H9 (cell line): Measurements from ENCODE around the gene MGP. TPM values are rescaled to one million over a fixed set of nuclear protein-coding genes. Genes with fewer than 3 reads are reported as not detected.

Experiments used
- DNase-seq: peaks from one replicate; pipeline ENCODE4 v3.0.0-alpha.2; 2017
- H2AFZ ChIP-seq: one replicate; pipeline ENCODE4 v1.6.1; 2013; ENCODE audit warnings: mild to moderate bottlenecking, low read length, control low read depth, moderate library complexity
- H2AK5ac ChIP-seq: 2 replicates; pipeline ENCODE4 v1.6.1; 2013; ENCODE audit warnings: low read length, control low read depth, mixed read lengths; ENCODE audit not compliant: insufficient read length
- H2BK120ac ChIP-seq: one replicate; pipeline ENCODE4 v1.6.1; 2013; ENCODE audit warnings: low read depth, mild to moderate bottlenecking, low read length, control low read depth, inconsistent platforms; ENCODE audit not compliant: poor library complexity, severe bottlenecking
- H2BK12ac ChIP-seq: 2 replicates; pipeline ENCODE4 v1.6.1; 2013; ENCODE audit warnings: low read length, control low read depth, mixed read lengths, low read depth; ENCODE audit not compliant: insufficient read length
- H2BK15ac ChIP-seq: 2 replicates; pipeline ENCODE4 v1.6.1; 2013; ENCODE audit warnings: low read depth, low read length, control low read depth
- H2BK20ac ChIP-seq: one replicate; pipeline ENCODE4 v1.6.1; 2013; ENCODE audit warnings: low read depth, mild to moderate bottlenecking, low read length, control low read depth, inconsistent platforms; ENCODE audit not compliant: poor library complexity, severe bottlenecking
- H2BK5ac ChIP-seq: 2 replicates; pipeline ENCODE4 v1.6.1; 2013; ENCODE audit warnings: low read length, control low read depth, mixed read lengths; ENCODE audit not compliant: insufficient read length
- H3K14ac ChIP-seq: 2 replicates; pipeline ENCODE4 v1.6.1; 2013; ENCODE audit warnings: low read length, control low read depth; ENCODE audit not compliant: insufficient read depth
- H3K18ac ChIP-seq: 2 replicates; pipeline ENCODE4 v1.6.1; 2013; ENCODE audit warnings: low read depth, mild to moderate bottlenecking, mixed read lengths, low read length, control low read depth; ENCODE audit not compliant: insufficient read length
- H3K23ac ChIP-seq: 2 replicates; pipeline ENCODE4 v1.6.1; 2013; ENCODE audit warnings: low read length, control low read depth, mixed read lengths, low read depth; ENCODE audit not compliant: insufficient read length
- H3K23me2 ChIP-seq: 2 replicates; pipeline ENCODE4 v1.6.1; 2013; ENCODE audit warnings: low read depth, mild to moderate bottlenecking, mixed read lengths, low read length, control low read depth; ENCODE audit not compliant: insufficient read length, poor library complexity, severe bottlenecking
- H3K27ac ChIP-seq: 2 replicates; pipeline ENCODE4 v1.5.1; 2013; ENCODE audit warnings: low read length, control low read depth, mixed read lengths, low read depth; ENCODE audit not compliant: insufficient read length
- H3K27me3 ChIP-seq: 2 replicates; pipeline ENCODE4 v1.6.1; 2013; ENCODE audit warnings: low read length, control low read depth, inconsistent platforms; ENCODE audit not compliant: insufficient read depth
- H3K4ac ChIP-seq: 2 replicates; pipeline ENCODE4 v1.6.1; 2013; ENCODE audit warnings: low read depth, mild to moderate bottlenecking, control low read depth, inconsistent platforms, low read length, moderate library complexity
- H3K4me1 ChIP-seq: 2 replicates; pipeline ENCODE4 v1.6.1; 2013; ENCODE audit warnings: low read length, control low read depth, inconsistent platforms; ENCODE audit not compliant: insufficient read depth
- H3K4me2 ChIP-seq: 2 replicates; pipeline ENCODE4 v1.6.1; 2013; ENCODE audit warnings: low read length, control low read depth, mixed read lengths; ENCODE audit not compliant: insufficient read length, insufficient read depth
- H3K56ac ChIP-seq: 2 replicates; pipeline ENCODE4 v1.6.1; 2013; ENCODE audit warnings: low read depth, mild to moderate bottlenecking, mixed read lengths, low read length, control low read depth; ENCODE audit not compliant: insufficient read length
- H3K79me1 ChIP-seq: 2 replicates; pipeline ENCODE4 v1.6.1; 2013; ENCODE audit warnings: low read depth, mild to moderate bottlenecking, moderate library complexity, low read length, control low read depth, inconsistent platforms; ENCODE audit not compliant: insufficient read depth, poor library complexity, severe bottlenecking
- H3K79me2 ChIP-seq: 2 replicates; pipeline ENCODE4 v1.6.1; 2013; ENCODE audit warnings: low read length, control low read depth, inconsistent platforms; ENCODE audit not compliant: insufficient read depth
- H3K9ac ChIP-seq: 2 replicates; pipeline ENCODE4 v1.6.1; 2013; ENCODE audit warnings: low read length, control low read depth, mixed read lengths; ENCODE audit not compliant: insufficient read length; ENCODE audit errors: extremely low read depth
- H3K9me3 ChIP-seq: one replicate; pipeline ENCODE4 v1.6.1; 2013; ENCODE audit warnings: low read depth, low read length, inconsistent platforms; ENCODE audit not compliant: control insufficient read depth
- H3T11ph ChIP-seq: one replicate; pipeline ENCODE4 v1.6.1; 2013; ENCODE audit warnings: mild to moderate bottlenecking, low read length, control low read depth, inconsistent platforms
- H4K20me1 ChIP-seq: one replicate; pipeline ENCODE4 v1.6.1; 2013; ENCODE audit not compliant: control insufficient read depth, insufficient read length, insufficient read depth
- H4K5ac ChIP-seq: 2 replicates; pipeline ENCODE4 v1.6.1; 2013; ENCODE audit warnings: low read depth, mild to moderate bottlenecking, mixed read lengths, low read length, control low read depth; ENCODE audit not compliant: insufficient read length
- H4K8ac ChIP-seq: replicated peaks from 2 replicates; pipeline ENCODE4 v1.6.1; 2013; ENCODE audit warnings: low read length, control low read depth, mixed read lengths, low read depth; ENCODE audit not compliant: insufficient read length
- H4K91ac ChIP-seq: 2 replicates; pipeline ENCODE4 v1.6.1; 2013; ENCODE audit warnings: low read depth, mild to moderate bottlenecking, moderate library complexity, mixed read lengths, low read length, control low read depth; ENCODE audit not compliant: insufficient read length
- H3K27ac Mint-ChIP-seq, 3 experiments: 2 replicates in 2 of 3; 3 replicates in 1 of 3; pipeline ENCODE4 v1.8.0; 2020 to 2021; ENCODE audit warnings: mixed read lengths in 3 of 3, mild to moderate bottlenecking in 1 of 3, moderate library complexity in 1 of 3
- H3K27me3 Mint-ChIP-seq: 2 replicates; pipeline ENCODE4 v1.8.0; 2021; ENCODE audit warnings: low read depth, mild to moderate bottlenecking, moderate library complexity, mixed read lengths
- H3K36me3 Mint-ChIP-seq, 3 experiments: 2 replicates in 2 of 3; 3 replicates in 1 of 3; pipeline ENCODE4 v1.8.0; 2020 to 2021; ENCODE audit warnings: low read depth in 3 of 3, mixed read lengths in 3 of 3; ENCODE audit not compliant: insufficient read depth in 1 of 3
- H3K4me1 Mint-ChIP-seq, 2 experiments: 2 replicates each; pipeline ENCODE4 v1.8.0; 2020; ENCODE audit warnings: mixed read lengths in 2 of 2
- H3K4me3 Mint-ChIP-seq, 2 experiments: 2 replicates in 1 of 2; 3 replicates in 1 of 2; pipeline ENCODE4 v1.8.0; 2020 to 2021; ENCODE audit warnings: mild to moderate bottlenecking in 2 of 2, mixed read lengths in 2 of 2, moderate library complexity in 1 of 2
- H3K9me3 Mint-ChIP-seq, 2 experiments: 2 replicates in 1 of 2; 3 replicates in 1 of 2; pipeline ENCODE4 v1.8.0; 2020; ENCODE audit warnings: mild to moderate bottlenecking in 2 of 2, mixed read lengths in 2 of 2, moderate library complexity in 1 of 2
- CTCF ChIP-seq: fragments of 200-600 bp; sonication (generic); conservative IDR thresholded peaks from 3 replicates; pipeline ENCODE4 v1.8.0; 2021; ENCODE audit warnings: antibody characterized with exemption, mild to moderate bottlenecking
- WGBS: extraction: QIAGEN DNeasy Blood & Tissue Kit; methylation state at CpG from one replicate; pipeline ENCODE4 v1.1.7; 2013; ENCODE audit warnings: missing lambda C conversion rate, low lambda C conversion rate, mixed read lengths; ENCODE audit not compliant: insufficient read length; ENCODE audit errors: extremely low coverage; 5-methylcytosine and 5-hydroxymethylcytosine counted together
- total RNA-seq: library from RNA; stranded (reverse); gene quantifications from 2 replicates; pipeline ENCODE4 v1.2.1, GENCODE V29; 2021

Gene MGP
- total RNA-seq, 1 experiment from 2014 or later = not detected

- Mint-ChIP-seq H3K36me3 (no peaks in the 10 kb centered on the region), H3K4me3 (no peak overlapping the region), H3K27me3 (no peaks in the 10 kb centered on the region), H3K9me3 (no peaks in the 10 kb centered on the region), H3K27ac (no peak overlapping the region), H3K4me1 (peaks cover 0 to 4% of the 10 kb centered on the region in 2 experiments; a peak in 2 of 4 replicates)
- H2AFZ ChIP-seq = no peak overlapping the region
- H3K23me2 ChIP-seq = no peaks in the 10 kb centered on the region
- H3K27ac ChIP-seq = no peak overlapping the region
- no peak overlapping the region for H2BK15ac ChIP-seq
- no peaks in the 10 kb centered on the region for H3K27me3 ChIP-seq
- no peak overlapping the region for H3K14ac ChIP-seq
- H2BK120ac ChIP-seq = no peak overlapping the region
- no peak overlapping the region for H4K8ac ChIP-seq
- no peaks in the 10 kb centered on the region for H3K79me2 ChIP-seq
- no peak overlapping the region for H3K56ac ChIP-seq
- H3T11ph ChIP-seq = no peak overlapping the region
- no peaks in the 10 kb centered on the region for H3K79me1 ChIP-seq
- no peaks in the 10 kb centered on the region for H3K4me1 ChIP-seq
- no peak overlapping the region for H3K23ac ChIP-seq
- no peak for DNase-seq
- H2BK5ac ChIP-seq = no peak overlapping the region
- WGBS = no CpG with 5 or more reads among the region's 5 CpGs
- H3K4me2 ChIP-seq = no peak overlapping the region
- no peak overlapping the region for H3K9ac ChIP-seq
- H3K18ac ChIP-seq = no peak overlapping the region
- H4K5ac ChIP-seq = no peak overlapping the region
- TF ChIP-seq CTCF = no peak
- no peaks in the 10 kb centered on the region for H3K9me3 ChIP-seq
- no peak overlapping the region for H2AK5ac ChIP-seq
- no peak overlapping the region for H4K91ac ChIP-seq
- H2BK20ac ChIP-seq = no peak overlapping the region
- no peak overlapping the region for H2BK12ac ChIP-seq
- no peaks in the 10 kb centered on the region for H4K20me1 ChIP-seq
- H3K4ac ChIP-seq = no peak overlapping the region
These were observed 17.9 kb upstream of the MGP start for GRCh38 chr12:14903386-14904098.
